ENCODE results near the gene TTPAL.

TTPAL gene

GRCh38 chr20:44532259-44532980 is 56.7 kb downstream of the TTPAL start:
- in situ Hi-C loops (cut with HindIII; ENCODE audit: low sequenced_read_pairs): no loop called here

- in situ Hi-C loops (cut with HindIII; ENCODE audit: low sequenced_read_pairs): no loop called here
Measured at GRCh38 chr20:44532981-44533331, 57.3 kb downstream of the TTPAL start.

GRCh38 chr20:44533928-44534327 is 58.3 kb downstream of the TTPAL start:
- in situ Hi-C loops (cut with HindIII; ENCODE audit: low sequenced_read_pairs): no loop called here

DNA sequence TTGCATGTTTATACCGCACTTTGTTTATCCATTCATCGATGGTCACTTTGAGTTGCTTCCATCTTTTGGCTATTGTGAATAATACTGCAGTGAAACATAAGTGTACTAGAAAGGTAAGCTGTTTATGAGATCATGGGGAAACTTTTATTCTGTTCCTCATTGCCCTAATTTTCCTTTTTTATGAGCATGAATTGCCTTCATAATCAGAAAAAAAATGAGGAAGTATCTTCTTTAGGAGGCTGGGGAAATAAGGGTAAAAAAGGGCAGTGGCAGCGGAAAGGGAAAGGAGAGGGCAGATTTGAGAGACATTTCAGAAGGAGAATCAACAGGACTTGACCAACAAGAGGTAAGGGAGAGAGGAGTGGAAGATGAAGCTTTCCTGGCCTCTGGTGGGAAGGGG is 60.5 kb downstream of the TTPAL start:
- in situ Hi-C loops (cut with HindIII; ENCODE audit: low sequenced_read_pairs): no loop called here

DNA sequence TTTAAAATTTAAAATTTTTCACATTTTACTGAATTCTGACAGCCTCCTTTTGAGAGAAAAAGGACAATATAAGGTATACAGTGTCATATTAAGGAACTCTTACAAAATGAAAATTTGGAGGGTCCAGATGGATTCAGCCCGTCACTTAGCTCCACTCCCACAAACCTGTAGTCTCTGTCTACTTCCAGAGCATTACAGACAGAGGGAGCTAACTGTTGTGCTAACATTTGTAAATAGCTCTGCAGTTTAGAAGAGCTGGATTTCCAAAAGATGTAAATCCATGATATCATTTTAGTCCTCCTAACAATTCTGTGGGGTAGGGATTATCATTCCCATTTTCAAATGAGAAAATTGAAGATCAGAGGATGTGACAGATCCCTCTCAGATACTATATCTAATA is 62.3 kb downstream of the TTPAL start:
- in situ Hi-C loops (cut with HindIII; ENCODE audit: low sequenced_read_pairs): no loop called here

GRCh38 chr20:44540834-44541233 is 65.2 kb downstream of the TTPAL start:
- in situ Hi-C loops (cut with HindIII; ENCODE audit: low sequenced_read_pairs): no loop called here

DNA sequence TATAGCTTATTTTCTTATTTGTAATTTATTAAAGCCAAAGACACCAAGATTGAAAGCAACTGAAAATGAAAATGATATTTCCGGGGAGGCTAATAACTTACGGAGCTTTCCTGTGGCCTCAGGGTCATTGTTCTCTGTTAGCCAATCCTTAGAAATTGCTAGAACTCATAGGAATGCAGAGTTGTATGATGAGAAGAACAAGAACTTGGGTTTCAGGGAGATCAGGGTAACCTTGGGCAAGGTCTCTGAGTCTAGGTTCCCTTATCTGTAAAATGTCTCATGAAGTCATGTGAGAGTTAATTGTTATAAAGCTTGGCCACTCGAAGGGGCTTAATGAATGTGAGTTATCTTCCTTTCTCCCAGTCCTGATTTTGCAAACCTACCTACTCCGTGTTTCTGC is 66.3 kb downstream of the TTPAL start:
- in situ Hi-C loops (cut with HindIII; ENCODE audit: low sequenced_read_pairs): no loop called here

DNA sequence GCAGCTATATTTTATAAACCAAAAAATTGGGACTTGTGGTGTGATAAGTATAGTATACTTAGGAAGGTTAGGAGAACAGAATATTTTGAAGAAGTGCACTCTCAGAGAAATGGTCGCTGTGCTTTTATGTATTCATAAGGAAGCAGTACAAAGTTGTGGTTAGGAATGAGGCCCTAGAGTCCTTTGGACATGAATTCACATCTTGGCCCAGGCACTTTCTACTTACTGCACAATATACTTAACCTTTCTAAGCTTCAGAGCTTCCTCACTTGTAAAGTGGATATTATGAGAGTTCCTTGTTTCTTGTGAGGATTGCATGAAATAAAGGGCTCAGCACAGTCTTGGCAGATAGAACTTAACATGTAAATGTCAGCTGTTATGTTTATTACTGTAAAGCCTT is 67.2 kb downstream of the TTPAL start:
- in situ Hi-C loops (cut with HindIII; ENCODE audit: low sequenced_read_pairs): no loop called here

DNA sequence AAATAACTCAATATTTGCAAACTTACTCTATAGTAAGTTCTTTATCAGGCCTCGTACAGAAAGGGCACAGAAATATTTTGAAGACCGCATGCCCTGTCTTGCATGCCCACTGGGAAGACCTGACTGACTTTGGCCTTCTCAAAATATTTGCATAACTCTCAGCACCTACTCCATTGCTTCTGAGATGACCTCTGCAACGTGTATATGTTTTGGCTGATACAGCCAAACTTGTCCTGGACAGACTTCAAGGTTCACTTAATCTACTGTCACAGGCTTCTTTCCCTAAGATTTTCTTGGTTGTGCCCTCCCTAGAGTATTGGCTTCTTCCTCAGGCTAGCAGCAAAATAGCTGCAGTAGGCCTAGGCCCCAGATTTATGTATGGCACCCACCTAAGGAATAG is 67.7 kb downstream of the TTPAL start:
- in situ Hi-C loops (cut with HindIII; ENCODE audit: low sequenced_read_pairs): no loop called here
